ENCODE data around the gene PBX4.

DNA sequence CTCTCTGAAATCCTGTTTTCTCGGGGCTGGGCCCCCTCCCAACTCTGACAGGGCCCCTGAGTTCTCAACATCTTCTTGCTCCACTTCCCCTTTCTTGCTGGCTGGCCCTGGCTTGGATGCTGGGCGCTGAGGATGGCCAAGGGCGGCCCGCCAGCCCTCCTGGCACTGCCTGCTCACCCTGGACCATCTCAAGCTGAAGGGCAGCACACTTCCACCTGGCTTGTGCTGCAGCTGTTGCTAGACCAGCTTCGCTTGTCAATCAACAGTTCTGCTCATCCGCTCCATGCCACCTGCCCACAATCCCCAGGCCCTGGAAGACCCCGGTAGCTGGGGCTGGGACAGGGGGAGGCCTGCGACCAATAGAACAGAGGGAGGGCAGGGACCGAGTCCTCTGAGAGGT lies 31.8 kb upstream of the PBX4 start:
- TF ChIP-seq, protein P1, sequence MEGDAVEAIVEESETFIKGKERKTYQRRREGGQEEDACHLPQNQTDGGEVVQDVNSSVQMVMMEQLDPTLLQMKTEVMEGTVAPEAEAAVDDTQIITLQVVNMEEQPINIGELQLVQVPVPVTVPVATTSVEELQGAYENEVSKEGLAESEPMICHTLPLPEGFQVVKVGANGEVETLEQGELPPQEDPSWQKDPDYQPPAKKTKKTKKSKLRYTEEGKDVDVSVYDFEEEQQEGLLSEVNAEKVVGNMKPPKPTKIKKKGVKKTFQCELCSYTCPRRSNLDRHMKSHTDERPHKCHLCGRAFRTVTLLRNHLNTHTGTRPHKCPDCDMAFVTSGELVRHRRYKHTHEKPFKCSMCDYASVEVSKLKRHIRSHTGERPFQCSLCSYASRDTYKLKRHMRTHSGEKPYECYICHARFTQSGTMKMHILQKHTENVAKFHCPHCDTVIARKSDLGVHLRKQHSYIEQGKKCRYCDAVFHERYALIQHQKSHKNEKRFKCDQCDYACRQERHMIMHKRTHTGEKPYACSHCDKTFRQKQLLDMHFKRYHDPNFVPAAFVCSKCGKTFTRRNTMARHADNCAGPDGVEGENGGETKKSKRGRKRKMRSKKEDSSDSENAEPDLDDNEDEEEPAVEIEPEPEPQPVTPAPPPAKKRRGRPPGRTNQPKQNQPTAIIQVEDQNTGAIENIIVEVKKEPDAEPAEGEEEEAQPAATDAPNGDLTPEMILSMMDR (IDR thresholded peaks at IDR 0.05; ENCODE audit: insufficient read depth, low read depth, low read length), result no peak
- no peak for TF ChIP-seq EZH2 (IDR thresholded peaks at IDR 0.05; ENCODE audit: insufficient read depth, low read length)

All from astrocyte (in vitro differentiated cells and primary cell).